Right atrium auricular region (tissue), 2 donors: ENCODE results near the gene KIF25. TPM values are rescaled to one million over a fixed set of nuclear protein-coding genes. Genes with fewer than 3 reads are reported as not detected.

ENCODE experiments used
- DNase-seq: peaks from one replicate; pipeline ENCODE4 v3.0.0-alpha.2; 2019; ENCODE audit warnings: low spot score
- H3K27ac ChIP-seq, 2 donors: fragments of 200-600 bp; sonication (generic); 1 replicate in 1 of 2; 2 replicates in 1 of 2; pipeline ENCODE4 v1.5.1; 2016 to 2019
- H3K27me3 ChIP-seq, 2 donors: fragments of 200-600 bp; sonication (generic); one replicate each; pipeline versions ENCODE4 v1.5.1 to v1.6.0; 2017 to 2019
- H3K36me3 ChIP-seq: fragments of 200-600 bp; sonication (generic); one replicate; pipeline ENCODE4 v1.5.1; 2016
- H3K4me1 ChIP-seq, 2 donors: fragments of 200-600 bp; sonication (generic); one replicate each; pipeline versions ENCODE4 v1.5.1 to v1.6.0; 2017 to 2019
- H3K4me3 ChIP-seq, 2 donors: fragments of 200-600 bp; sonication (generic); 1 replicate in 1 of 2; 2 replicates in 1 of 2; pipeline ENCODE4 v1.5.1; 2017 to 2019; ENCODE audit warnings: mild to moderate bottlenecking in 1 of 2, moderate library complexity in 1 of 2
- H3K9me3 ChIP-seq, 2 donors: fragments of 200-600 bp; sonication (generic); one replicate each; pipeline ENCODE4 v1.5.1; 2019
- CTCF ChIP-seq, 2 donors: fragments of 200-600 bp; sonication (generic); IDR thresholded peaks; one replicate each; pipeline ENCODE4 v1.5.1; 2019; ENCODE audit warnings: antibody characterized with exemption in 2 of 2
- total RNA-seq, 2 donors: library from RNA; depleted of rRNA; stranded (reverse); fragments of >200 nt; gene quantifications; one replicate each; pipeline ENCODE4 v1.1.0, GENCODE V29; 2016

Gene KIF25
- total RNA-seq, 2 donors from 2014 or later, result not detected

- peak overlapping the region; percentile 6 to 23 for H3K27ac ChIP-seq
- H3K36me3 ChIP-seq, result no peaks in the 10 kb centered on the region
- H3K4me3 ChIP-seq, result no peak overlapping the region
- no peak for DNase-seq
- no peak for TF ChIP-seq CTCF (IDR thresholded peaks at IDR 0.05)
- H3K27me3 ChIP-seq, result no peaks in the 10 kb centered on the region
- H3K4me1 ChIP-seq, result no peaks in the 10 kb centered on the region
- H3K9me3 ChIP-seq, result no peaks in the 10 kb centered on the region
Observed at GRCh38 chr6:167987396-167988153, 9.9 kb upstream of the KIF25 start.

GRCh38 chr6:167988154-167988495 lies 9.3 kb upstream of the KIF25 start:
- Histone ChIP-seq H3K27ac (peak overlapping the region in 1 of 2 donors; percentile 6), H3K4me1 (no peaks in the 10 kb centered on the region), H3K9me3 (no peaks in the 10 kb centered on the region), H3K36me3 (no peaks in the 10 kb centered on the region), H3K4me3 (no peak overlapping the region), H3K27me3 (no peaks in the 10 kb centered on the region)
- no peak for DNase-seq
- TF ChIP-seq CTCF (IDR thresholded peaks at IDR 0.05), result no peak

GRCh38 chr6:167988945-167989841 lies 8.3 kb upstream of the KIF25 start:
- H3K27me3 ChIP-seq, result no peaks in the 10 kb centered on the region
- TF ChIP-seq CTCF (IDR thresholded peaks at IDR 0.05), result no peak
- no peaks in the 10 kb centered on the region for H3K9me3 ChIP-seq
- H3K36me3 ChIP-seq, result no peaks in the 10 kb centered on the region
- peaks cover 0 to 5% of the 10 kb centered on the region in 2 donors for H3K4me1 ChIP-seq
- no peak overlapping the region for H3K4me3 ChIP-seq
- H3K27ac ChIP-seq, result no peak overlapping the region
- DNase-seq, result no peak

- no peaks in the 10 kb centered on the region for H3K36me3 ChIP-seq
- no peak overlapping the region for H3K4me3 ChIP-seq
- H3K27me3 ChIP-seq, result no peaks in the 10 kb centered on the region
- no peak for DNase-seq
- H3K4me1 ChIP-seq, result peaks cover 0 to 7% of the 10 kb centered on the region in 2 donors
- H3K27ac ChIP-seq, result no peak overlapping the region
- TF ChIP-seq CTCF (IDR thresholded peaks at IDR 0.05), result no peak
- no peaks in the 10 kb centered on the region for H3K9me3 ChIP-seq
Observed at GRCh38 chr6:167990016-167990945, 7.2 kb upstream of the KIF25 start.

GRCh38 chr6:167993169-167993568 lies 4.3 kb upstream of the KIF25 start:
- Histone ChIP-seq H3K4me3 (no peak overlapping the region), H3K4me1 (peaks cover 0 to 7% of the 10 kb centered on the region in 2 donors), H3K27ac (no peak overlapping the region), H3K27me3 (no peaks in the 10 kb centered on the region), H3K9me3 (no peaks in the 10 kb centered on the region), H3K36me3 (no peaks in the 10 kb centered on the region)
- DNase-seq, result peak; percentile 64
- no peak for TF ChIP-seq CTCF (IDR thresholded peaks at IDR 0.05)
